ENCODE data around the gene PROM1. TPM values are rescaled to one million over a fixed set of nuclear protein-coding genes. Genes with fewer than 3 reads are reported as not detected.

Gene PROM1
- total and polyA plus RNA-seq, 4 donors = 1.2 to 5.2 (median 3.7) TPM

DNA sequence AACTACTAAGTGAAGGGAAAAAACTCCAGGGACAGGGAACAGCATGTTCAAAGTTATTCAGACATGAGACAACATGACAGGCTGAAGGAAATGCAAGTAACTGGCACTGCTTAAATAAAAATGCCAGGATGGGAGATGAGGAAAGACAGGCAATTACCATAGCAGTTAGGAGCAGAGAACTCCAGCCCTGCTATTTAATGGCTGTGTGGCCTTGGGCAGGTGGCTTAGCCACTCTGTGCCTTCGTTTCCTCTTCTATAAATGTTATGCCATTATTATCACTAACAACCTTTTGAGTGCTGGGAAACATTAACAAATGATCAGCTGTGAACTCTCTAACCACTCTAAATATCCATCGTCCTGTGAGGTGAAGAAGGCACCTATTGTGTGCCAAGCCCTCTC lies 32.7 kb downstream of the PROM1 start:
- DNase-seq (ENCODE audit: low spot score) = no peak
- no peak overlapping the region for H3K9ac ChIP-seq (ENCODE audit: low read depth in 1 of 2, low read length in 2 of 2)
- WGBS = 88% methylated on average over 2 of the region's 2 CpGs
- no peak overlapping the region for H3K4me3 ChIP-seq (ENCODE audit: low read depth in 1 of 3, low read length in 3 of 3)
- H3K36me3 ChIP-seq (ENCODE audit: control insufficient read depth in 4 of 4, insufficient read depth in 3 of 4, low read depth in 1 of 4, low read length in 3 of 4) = no peaks in the 10 kb centered on the region
- no peaks in the 10 kb centered on the region for H3K9me3 ChIP-seq (ENCODE audit: control insufficient read depth in 4 of 4, low read length in 3 of 4)
- no peaks in the 10 kb centered on the region for H3K27me3 ChIP-seq (ENCODE audit: control insufficient read depth in 4 of 4, insufficient read depth in 4 of 4, low read length in 3 of 4)
- H3K27ac ChIP-seq (ENCODE audit: low read depth in 1 of 2, low read length in 2 of 2) = no peak overlapping the region
- no peaks in the 10 kb centered on the region for H3K4me1 ChIP-seq (ENCODE audit: control insufficient read depth in 4 of 4, insufficient read depth in 4 of 4, low read length in 3 of 4)
- TF ChIP-seq HNF4G (IDR thresholded peaks at IDR 0.05) = no peak
- no peak for TF ChIP-seq RXRA (IDR thresholded peaks at IDR 0.05)
- no peak for TF ChIP-seq JUND (IDR thresholded peaks at IDR 0.05)
- no peak for TF ChIP-seq NR2F2 (IDR thresholded peaks at IDR 0.05)
- TF ChIP-seq, protein P1, sequence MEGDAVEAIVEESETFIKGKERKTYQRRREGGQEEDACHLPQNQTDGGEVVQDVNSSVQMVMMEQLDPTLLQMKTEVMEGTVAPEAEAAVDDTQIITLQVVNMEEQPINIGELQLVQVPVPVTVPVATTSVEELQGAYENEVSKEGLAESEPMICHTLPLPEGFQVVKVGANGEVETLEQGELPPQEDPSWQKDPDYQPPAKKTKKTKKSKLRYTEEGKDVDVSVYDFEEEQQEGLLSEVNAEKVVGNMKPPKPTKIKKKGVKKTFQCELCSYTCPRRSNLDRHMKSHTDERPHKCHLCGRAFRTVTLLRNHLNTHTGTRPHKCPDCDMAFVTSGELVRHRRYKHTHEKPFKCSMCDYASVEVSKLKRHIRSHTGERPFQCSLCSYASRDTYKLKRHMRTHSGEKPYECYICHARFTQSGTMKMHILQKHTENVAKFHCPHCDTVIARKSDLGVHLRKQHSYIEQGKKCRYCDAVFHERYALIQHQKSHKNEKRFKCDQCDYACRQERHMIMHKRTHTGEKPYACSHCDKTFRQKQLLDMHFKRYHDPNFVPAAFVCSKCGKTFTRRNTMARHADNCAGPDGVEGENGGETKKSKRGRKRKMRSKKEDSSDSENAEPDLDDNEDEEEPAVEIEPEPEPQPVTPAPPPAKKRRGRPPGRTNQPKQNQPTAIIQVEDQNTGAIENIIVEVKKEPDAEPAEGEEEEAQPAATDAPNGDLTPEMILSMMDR (IDR thresholded peaks at IDR 0.05; ENCODE audit: low read depth, low read length, missing input control) = no peak
- TF ChIP-seq RAD21 (IDR thresholded peaks at IDR 0.05) = no peak
- no peak for TF ChIP-seq GABPA (IDR thresholded peaks at IDR 0.05 in 1 of 2, conservative IDR thresholded peaks at IDR 0.05 in 1 of 2)
- TF ChIP-seq, protein P2, sequence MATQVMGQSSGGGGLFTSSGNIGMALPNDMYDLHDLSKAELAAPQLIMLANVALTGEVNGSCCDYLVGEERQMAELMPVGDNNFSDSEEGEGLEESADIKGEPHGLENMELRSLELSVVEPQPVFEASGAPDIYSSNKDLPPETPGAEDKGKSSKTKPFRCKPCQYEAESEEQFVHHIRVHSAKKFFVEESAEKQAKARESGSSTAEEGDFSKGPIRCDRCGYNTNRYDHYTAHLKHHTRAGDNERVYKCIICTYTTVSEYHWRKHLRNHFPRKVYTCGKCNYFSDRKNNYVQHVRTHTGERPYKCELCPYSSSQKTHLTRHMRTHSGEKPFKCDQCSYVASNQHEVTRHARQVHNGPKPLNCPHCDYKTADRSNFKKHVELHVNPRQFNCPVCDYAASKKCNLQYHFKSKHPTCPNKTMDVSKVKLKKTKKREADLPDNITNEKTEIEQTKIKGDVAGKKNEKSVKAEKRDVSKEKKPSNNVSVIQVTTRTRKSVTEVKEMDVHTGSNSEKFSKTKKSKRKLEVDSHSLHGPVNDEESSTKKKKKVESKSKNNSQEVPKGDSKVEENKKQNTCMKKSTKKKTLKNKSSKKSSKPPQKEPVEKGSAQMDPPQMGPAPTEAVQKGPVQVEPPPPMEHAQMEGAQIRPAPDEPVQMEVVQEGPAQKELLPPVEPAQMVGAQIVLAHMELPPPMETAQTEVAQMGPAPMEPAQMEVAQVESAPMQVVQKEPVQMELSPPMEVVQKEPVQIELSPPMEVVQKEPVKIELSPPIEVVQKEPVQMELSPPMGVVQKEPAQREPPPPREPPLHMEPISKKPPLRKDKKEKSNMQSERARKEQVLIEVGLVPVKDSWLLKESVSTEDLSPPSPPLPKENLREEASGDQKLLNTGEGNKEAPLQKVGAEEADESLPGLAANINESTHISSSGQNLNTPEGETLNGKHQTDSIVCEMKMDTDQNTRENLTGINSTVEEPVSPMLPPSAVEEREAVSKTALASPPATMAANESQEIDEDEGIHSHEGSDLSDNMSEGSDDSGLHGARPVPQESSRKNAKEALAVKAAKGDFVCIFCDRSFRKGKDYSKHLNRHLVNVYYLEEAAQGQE (IDR thresholded peaks at IDR 0.05) = no peak
- TF ChIP-seq, protein P3, sequence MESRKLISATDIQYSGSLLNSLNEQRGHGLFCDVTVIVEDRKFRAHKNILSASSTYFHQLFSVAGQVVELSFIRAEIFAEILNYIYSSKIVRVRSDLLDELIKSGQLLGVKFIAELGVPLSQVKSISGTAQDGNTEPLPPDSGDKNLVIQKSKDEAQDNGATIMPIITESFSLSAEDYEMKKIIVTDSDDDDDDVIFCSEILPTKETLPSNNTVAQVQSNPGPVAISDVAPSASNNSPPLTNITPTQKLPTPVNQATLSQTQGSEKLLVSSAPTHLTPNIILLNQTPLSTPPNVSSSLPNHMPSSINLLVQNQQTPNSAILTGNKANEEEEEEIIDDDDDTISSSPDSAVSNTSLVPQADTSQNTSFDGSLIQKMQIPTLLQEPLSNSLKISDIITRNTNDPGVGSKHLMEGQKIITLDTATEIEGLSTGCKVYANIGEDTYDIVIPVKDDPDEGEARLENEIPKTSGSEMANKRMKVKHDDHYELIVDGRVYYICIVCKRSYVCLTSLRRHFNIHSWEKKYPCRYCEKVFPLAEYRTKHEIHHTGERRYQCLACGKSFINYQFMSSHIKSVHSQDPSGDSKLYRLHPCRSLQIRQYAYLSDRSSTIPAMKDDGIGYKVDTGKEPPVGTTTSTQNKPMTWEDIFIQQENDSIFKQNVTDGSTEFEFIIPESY (IDR thresholded peaks at IDR 0.05) = no peak
- no peak for TF ChIP-seq FOXA2 (IDR thresholded peaks at IDR 0.05)

DNA sequence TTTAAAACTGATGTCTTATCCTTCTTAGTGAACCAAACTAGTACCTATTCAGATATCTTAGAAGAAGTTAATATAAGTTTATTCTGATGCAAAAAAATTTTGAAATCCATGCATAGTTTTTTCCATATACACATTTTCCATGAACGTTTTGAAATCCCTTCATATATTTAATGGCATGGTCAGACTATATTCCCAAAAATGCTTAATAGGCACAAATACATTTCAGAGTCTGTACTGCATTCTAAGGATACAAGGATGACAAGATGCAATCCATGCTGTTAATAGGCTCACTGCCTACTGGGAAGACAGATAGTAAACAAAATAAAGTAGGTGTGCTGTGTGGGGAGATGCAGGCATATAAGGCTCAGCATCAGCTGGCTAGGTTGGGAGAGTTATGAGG lies 33.2 kb downstream of the PROM1 start:
- WGBS = 48% methylated on average over 1 of the region's 1 CpG
- H3K27me3 ChIP-seq (ENCODE audit: control insufficient read depth in 4 of 4, insufficient read depth in 4 of 4, low read length in 3 of 4) = no peaks in the 10 kb centered on the region

More for the DNA sequence above, 33.2 kb downstream of the PROM1 start:
- no peak for DNase-seq (ENCODE audit: low spot score)
- no peaks in the 10 kb centered on the region for H3K4me1 ChIP-seq (ENCODE audit: control insufficient read depth in 4 of 4, insufficient read depth in 4 of 4, low read length in 3 of 4)
- H3K9me3 ChIP-seq (ENCODE audit: control insufficient read depth in 4 of 4, low read length in 3 of 4) = no peaks in the 10 kb centered on the region
- no peak overlapping the region for H3K27ac ChIP-seq (ENCODE audit: low read depth in 1 of 2, low read length in 2 of 2)
- no peaks in the 10 kb centered on the region for H3K36me3 ChIP-seq (ENCODE audit: control insufficient read depth in 4 of 4, insufficient read depth in 3 of 4, low read depth in 1 of 4, low read length in 3 of 4)
- H3K4me3 ChIP-seq (ENCODE audit: low read depth in 1 of 3, low read length in 3 of 3) = no peak overlapping the region
- no peak overlapping the region for H3K9ac ChIP-seq (ENCODE audit: low read depth in 1 of 2, low read length in 2 of 2)
- TF ChIP-seq HNF4A (conservative IDR thresholded peaks at IDR 0.05) (no peak), JUND (IDR thresholded peaks at IDR 0.05) (no peak), FOXA1 (IDR thresholded peaks at IDR 0.05) (no peak), FOXA2 (IDR thresholded peaks at IDR 0.05) (no peak), RAD21 (IDR thresholded peaks at IDR 0.05) (no peak), EGR1 (IDR thresholded peaks at IDR 0.05; ENCODE audit: low read depth in 2 of 2) (no peak), HNF4G (IDR thresholded peaks at IDR 0.05) (no peak), RXRA (IDR thresholded peaks at IDR 0.05) (no peak), YY1 (IDR thresholded peaks at IDR 0.05) (no peak), GABPA (IDR thresholded peaks at IDR 0.05 in 1 of 2, conservative IDR thresholded peaks at IDR 0.05 in 1 of 2) (no peak), NR2F2 (IDR thresholded peaks at IDR 0.05) (no peak), TAF1 (conservative IDR thresholded peaks at IDR 0.05) (no peak)
- TF ChIP-seq, protein P4, sequence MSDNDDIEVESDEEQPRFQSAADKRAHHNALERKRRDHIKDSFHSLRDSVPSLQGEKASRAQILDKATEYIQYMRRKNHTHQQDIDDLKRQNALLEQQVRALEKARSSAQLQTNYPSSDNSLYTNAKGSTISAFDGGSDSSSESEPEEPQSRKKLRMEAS (IDR thresholded peaks at IDR 0.05) = no peak
- TF ChIP-seq, protein P3 (IDR thresholded peaks at IDR 0.05) = no peak
- TF ChIP-seq, protein P2 (IDR thresholded peaks at IDR 0.05) = no peak
- TF ChIP-seq, protein P5, sequence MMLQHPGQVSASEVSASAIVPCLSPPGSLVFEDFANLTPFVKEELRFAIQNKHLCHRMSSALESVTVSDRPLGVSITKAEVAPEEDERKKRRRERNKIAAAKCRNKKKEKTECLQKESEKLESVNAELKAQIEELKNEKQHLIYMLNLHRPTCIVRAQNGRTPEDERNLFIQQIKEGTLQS (IDR thresholded peaks at IDR 0.05) = no peak
